Type B pancreatic cell (in vitro differentiated cells): ENCODE data around the gene G0S2. TPM values are rescaled to one million over a fixed set of nuclear protein-coding genes. Genes with fewer than 3 reads are reported as not detected.

Source experiments
- DNase-seq: peaks from one replicate; pipeline ENCODE4 v3.0.0; 2021; ENCODE audit warnings: mixed read lengths; ENCODE audit not compliant: unreplicated experiment; ENCODE audit errors: extremely low spot score
- H3K27ac Mint-ChIP-seq: 2 replicates; pipeline ENCODE4 v1.8.0; 2021; ENCODE audit warnings: mild to moderate bottlenecking, mixed read lengths
- H3K27me3 Mint-ChIP-seq: 2 replicates; pipeline ENCODE4 v1.8.0; 2021; ENCODE audit warnings: mixed read lengths
- H3K36me3 Mint-ChIP-seq: 2 replicates; pipeline ENCODE4 v1.8.0; 2021; ENCODE audit warnings: mixed read lengths
- H3K4me1 Mint-ChIP-seq: one replicate; pipeline ENCODE4 v1.8.0; 2021; ENCODE audit warnings: mixed read lengths; ENCODE audit not compliant: unreplicated experiment
- H3K4me3 Mint-ChIP-seq: 2 replicates; pipeline ENCODE4 v1.8.0; 2021; ENCODE audit warnings: mild to moderate bottlenecking, mixed read lengths
- H3K9me3 Mint-ChIP-seq: 2 replicates; pipeline ENCODE4 v1.8.0; 2021; ENCODE audit warnings: mixed read lengths
- CTCF ChIP-seq: fragments of 200-600 bp; sonication (generic); conservative IDR thresholded peaks from 2 replicates; pipeline ENCODE4 v1.5.0; 2021; ENCODE audit warnings: antibody characterized with exemption, mild to moderate bottlenecking
- total RNA-seq: library from RNA; stranded (reverse); gene quantifications from 2 replicates; pipeline ENCODE4 v1.2.1, GENCODE V29; 2021; ENCODE audit warnings: low replicate concordance

Gene G0S2
- total RNA-seq, 1 donor from 2014 or later: 6.4 TPM

GRCh38 chr1:209635850-209636249 is 39.4 kb upstream of the G0S2 start:
- no peak overlapping the region for H3K4me3 Mint-ChIP-seq
- H3K36me3 Mint-ChIP-seq: peaks cover 8% of the 10 kb centered on the region
- no peak for DNase-seq
- no peaks in the 10 kb centered on the region for H3K9me3 Mint-ChIP-seq
- peaks cover 7% of the 10 kb centered on the region for H3K27me3 Mint-ChIP-seq
- TF ChIP-seq CTCF: no peak
- no peaks in the 10 kb centered on the region for H3K4me1 Mint-ChIP-seq
- H3K27ac Mint-ChIP-seq: no peak overlapping the region

- no peak for DNase-seq
- no peak overlapping the region for H3K4me3 Mint-ChIP-seq
- H3K9me3 Mint-ChIP-seq: no peaks in the 10 kb centered on the region
- peaks cover 18% of the 10 kb centered on the region for H3K4me1 Mint-ChIP-seq
- H3K27ac Mint-ChIP-seq: no peak overlapping the region
- TF ChIP-seq CTCF: no peak
- peaks cover 9% of the 10 kb centered on the region for H3K27me3 Mint-ChIP-seq
- H3K36me3 Mint-ChIP-seq: peaks cover 5% of the 10 kb centered on the region
Observed at GRCh38 chr1:209641832-209642172, 33.4 kb upstream of the G0S2 start.

- peak overlapping the region; percentile 28 for H3K27ac Mint-ChIP-seq
- peaks cover 8% of the 10 kb centered on the region for H3K27me3 Mint-ChIP-seq
- H3K4me1 Mint-ChIP-seq: peaks cover 21% of the 10 kb centered on the region
- H3K36me3 Mint-ChIP-seq: peaks cover 5% of the 10 kb centered on the region
- no peaks in the 10 kb centered on the region for H3K9me3 Mint-ChIP-seq
- H3K4me3 Mint-ChIP-seq: peak overlapping the region; percentile 1
- DNase-seq: no peak
- no peak for TF ChIP-seq CTCF
Observed at GRCh38 chr1:209642816-209643215, 32.4 kb upstream of the G0S2 start.

GRCh38 chr1:209643285-209644020 is 31.8 kb upstream of the G0S2 start:
- no peaks in the 10 kb centered on the region for H3K36me3 Mint-ChIP-seq
- no peak for DNase-seq
- H3K27me3 Mint-ChIP-seq: peaks cover 12% of the 10 kb centered on the region
- H3K9me3 Mint-ChIP-seq: no peaks in the 10 kb centered on the region
- TF ChIP-seq CTCF: no peak
- peaks cover 27% of the 10 kb centered on the region for H3K4me1 Mint-ChIP-seq
- peak overlapping the region; percentile 1 for H3K4me3 Mint-ChIP-seq
- H3K27ac Mint-ChIP-seq: peak overlapping the region; percentile 28

- no peak for DNase-seq
- no peak overlapping the region for H3K4me3 Mint-ChIP-seq
Observed at GRCh38 chr1:209645574-209646452, 29.4 kb upstream of the G0S2 start.

More at GRCh38 chr1:209645574-209646452, 29.4 kb upstream of the G0S2 start:
- Mint-ChIP-seq H3K36me3 (no peaks in the 10 kb centered on the region), H3K4me1 (peaks cover 34% of the 10 kb centered on the region), H3K27me3 (peaks cover 15% of the 10 kb centered on the region), H3K27ac (no peak overlapping the region), H3K9me3 (no peaks in the 10 kb centered on the region)
- no peak for TF ChIP-seq CTCF
